Measurements from ENCODE around the gene BICRA. TPM values are rescaled to one million over a fixed set of nuclear protein-coding genes. Genes with fewer than 3 reads are reported as not detected.
"Not testable (repeated sequence)": the region's sequence is repeated elsewhere in the genome, so short reads cannot be mapped to it uniquely, and the experiment has no call there.

Gene BICRA
- total RNA-seq: 10 to 100 TPM; 32.1 to 34.8 TPM
- 7.9 to 13.3 reads per million in 2 donors for total RNA-seq

DNA sequence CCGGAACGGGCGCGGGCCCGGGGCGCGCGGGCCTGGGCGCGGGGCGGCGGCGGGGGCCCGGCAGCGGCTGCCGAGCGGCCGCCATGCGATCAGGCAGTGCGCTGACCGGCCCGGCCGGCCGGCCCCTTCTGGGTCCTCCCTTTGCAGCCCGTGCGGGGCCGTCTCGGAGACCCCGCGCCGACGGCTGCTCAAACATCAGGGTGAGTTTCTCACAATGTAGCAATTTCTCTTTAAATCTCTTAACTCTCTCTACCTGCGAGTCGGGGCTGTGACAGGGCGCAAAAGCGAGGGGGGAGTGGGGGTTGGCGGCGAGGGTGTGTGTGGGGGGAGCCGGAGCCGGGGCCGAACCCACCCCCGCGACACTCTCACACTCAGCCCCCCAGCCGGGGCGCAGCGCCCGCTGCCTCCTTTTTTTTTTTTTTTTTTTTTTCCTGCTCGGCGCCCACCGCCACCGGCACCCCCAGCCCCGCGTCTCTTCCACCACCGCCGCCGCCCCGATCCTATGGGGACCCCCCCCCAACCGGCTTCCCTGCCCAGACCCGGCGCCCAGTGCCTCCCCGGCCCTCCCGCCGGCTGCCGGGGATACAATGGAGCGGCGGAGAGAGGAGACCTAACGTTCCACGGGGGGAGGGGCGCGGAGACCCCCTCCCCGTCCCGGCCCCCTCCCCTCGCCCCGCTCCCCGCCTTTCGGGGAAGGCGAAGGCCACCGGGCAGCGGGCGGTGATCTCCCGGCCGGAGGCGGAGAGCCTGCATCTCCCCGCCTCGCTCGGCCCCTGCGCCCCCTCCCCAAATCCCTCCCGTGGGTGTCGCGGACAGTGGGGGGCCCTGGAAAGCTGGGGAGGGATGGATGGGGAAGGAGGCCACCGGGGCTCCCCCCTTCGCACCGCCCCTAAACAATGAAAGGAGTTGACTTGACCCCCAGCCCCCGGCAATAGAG, at the start of gene BICRA:
TSS of gene BICRA (plus strand) at position 166 of the 937 bp plus-strand sequence. CDS start 64,441 bp downstream, outside the sequence.
- ATAC-seq (peak; percentile 76), DNase-seq (peak; percentile 68 to 81 (median 70))
- H3K4me1 Mint-ChIP-seq: peaks cover 24% of the 10 kb centered on the region
- H3K36me3 Mint-ChIP-seq (ENCODE audit: low read depth): no peaks in the 10 kb centered on the region
- H3K4me3 Mint-ChIP-seq: peak within 1 kb of the TSS; percentile 93
- no peaks in the 10 kb centered on the region for H3K9me3 ChIP-seq (ENCODE audit: control insufficient read depth, low read length, poor library complexity, severe bottlenecking)
- H3K27ac Mint-ChIP-seq: peak within 1 kb of the TSS; percentile 41
- H3K27me3 Mint-ChIP-seq: no peaks in the 10 kb centered on the region

DNA sequence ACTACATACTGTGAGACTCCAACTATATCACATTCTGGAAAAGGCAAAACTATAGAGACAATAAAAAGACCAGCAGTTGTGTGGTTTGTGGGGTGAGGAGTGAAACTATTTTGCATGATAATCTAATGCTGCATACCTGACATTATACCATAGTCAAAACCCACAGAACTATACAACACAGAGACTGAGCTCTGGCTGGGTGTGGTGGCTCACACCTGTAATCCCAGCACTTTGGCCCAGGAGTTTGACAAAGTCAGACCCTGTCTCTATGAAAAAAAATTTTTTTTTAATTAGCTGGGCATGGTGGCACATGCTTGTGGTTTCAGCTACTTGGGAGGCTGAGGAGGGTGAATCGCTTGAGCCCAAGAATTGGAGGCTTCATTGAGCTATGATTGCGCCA, 47.9 kb upstream of the BICRA start:
- Mint-ChIP-seq H3K27me3 (no peaks in the 10 kb centered on the region), H3K36me3 (ENCODE audit: low read depth) (peaks cover 2% of the 10 kb centered on the region), H3K4me3 (no peak overlapping the region), H3K27ac (no peak overlapping the region), H3K4me1 (peaks cover 3% of the 10 kb centered on the region)
- ATAC-seq (no peak), DNase-seq (no peak)
- no peaks in the 10 kb centered on the region for H3K9me3 ChIP-seq (ENCODE audit: control insufficient read depth, low read length, poor library complexity, severe bottlenecking)

DNA sequence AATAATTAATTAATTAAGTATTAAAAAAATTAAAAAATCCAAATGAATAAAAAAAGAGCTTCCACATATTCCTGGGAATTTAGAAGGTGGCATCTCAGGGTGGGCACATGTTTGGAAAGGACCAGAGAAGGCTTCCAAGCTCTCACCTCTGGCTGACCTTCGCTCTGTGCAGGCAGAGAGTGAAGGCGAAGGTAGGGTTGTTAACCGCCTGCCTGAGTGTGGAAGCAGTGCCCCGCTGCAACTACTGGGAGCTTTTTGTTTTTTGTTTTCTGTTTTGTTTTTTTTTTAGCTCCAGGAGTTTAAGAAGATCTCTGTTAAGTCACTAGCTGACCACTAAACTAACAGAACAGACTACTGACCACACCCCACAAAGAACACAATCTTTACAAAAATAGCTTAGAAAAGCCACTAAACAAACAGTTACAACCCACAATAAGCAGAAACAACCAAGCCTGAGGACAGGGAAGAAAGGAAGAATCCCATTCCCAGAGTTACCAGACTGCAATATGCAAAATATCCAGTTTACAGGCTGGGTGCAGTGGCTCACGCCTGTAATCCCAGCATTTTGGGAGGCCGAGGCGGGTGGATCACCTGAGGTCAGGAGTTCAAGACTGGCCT, 47.4 kb upstream of the BICRA start:
- no peaks in the 10 kb centered on the region for H3K9me3 ChIP-seq (ENCODE audit: control insufficient read depth, low read length, poor library complexity, severe bottlenecking)
- Mint-ChIP-seq H3K4me3 (no peak overlapping the region), H3K4me1 (peaks cover 3% of the 10 kb centered on the region), H3K27ac (no peak overlapping the region), H3K27me3 (no peaks in the 10 kb centered on the region), H3K36me3 (ENCODE audit: low read depth) (peaks cover 2% of the 10 kb centered on the region)
- DNase-seq (no peak), ATAC-seq (no peak)

DNA sequence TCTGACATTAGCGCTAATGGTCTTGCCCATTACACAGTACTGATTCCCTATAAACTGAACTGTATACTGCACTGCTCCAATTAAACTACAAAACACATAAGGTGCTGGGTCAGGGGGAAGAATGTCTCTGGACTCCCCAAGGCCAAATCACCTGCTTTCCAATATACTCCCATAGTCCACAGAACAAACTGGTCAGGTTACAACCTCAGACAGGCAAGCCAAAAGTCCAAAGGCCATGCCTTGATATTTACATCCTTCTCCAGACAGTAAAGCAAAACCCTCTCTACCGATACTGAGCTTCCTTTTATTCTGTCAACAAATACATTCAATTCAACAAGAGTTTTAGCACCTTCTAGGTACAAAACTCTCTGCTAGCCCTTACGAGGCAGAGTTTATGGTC, 44.9 kb upstream of the BICRA start:
- no peak for ATAC-seq
- Mint-ChIP-seq H3K36me3 (ENCODE audit: low read depth) (peaks cover 2% of the 10 kb centered on the region), H3K4me1 (peaks cover 3% of the 10 kb centered on the region), H3K27me3 (no peaks in the 10 kb centered on the region), H3K4me3 (no peak overlapping the region), H3K27ac (no peak overlapping the region)
- DNase-seq: no peak
- H3K9me3 ChIP-seq (ENCODE audit: control insufficient read depth, low read length, poor library complexity, severe bottlenecking): no peaks in the 10 kb centered on the region

DNA sequence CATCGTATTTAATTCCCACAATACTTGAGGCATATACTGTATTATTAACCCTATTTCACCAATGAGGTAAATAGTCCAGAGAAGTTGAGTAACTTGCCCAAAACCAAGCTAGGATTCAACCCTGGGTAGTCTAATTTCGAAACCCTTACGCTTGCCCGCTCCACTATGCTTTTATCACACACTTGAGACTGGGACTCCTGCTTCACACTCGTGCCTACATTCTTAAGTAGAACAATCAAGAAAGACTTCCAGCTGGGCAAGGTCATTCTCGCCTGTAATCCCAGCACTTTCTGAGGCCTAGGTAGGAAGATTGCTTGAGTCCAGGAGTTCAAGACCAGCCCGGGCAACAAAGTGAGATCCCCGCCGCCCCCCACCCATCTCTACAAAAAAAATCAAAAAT, 39.6 kb upstream of the BICRA start:
- Mint-ChIP-seq H3K27me3 (no peaks in the 10 kb centered on the region), H3K36me3 (ENCODE audit: low read depth) (no peaks in the 10 kb centered on the region), H3K4me1 (peaks cover 6% of the 10 kb centered on the region), H3K27ac (no peak overlapping the region), H3K4me3 (no peak overlapping the region)
- DNase-seq (no peak), ATAC-seq (no peak)
- no peaks in the 10 kb centered on the region for H3K9me3 ChIP-seq (ENCODE audit: control insufficient read depth, low read length, poor library complexity, severe bottlenecking)

DNA sequence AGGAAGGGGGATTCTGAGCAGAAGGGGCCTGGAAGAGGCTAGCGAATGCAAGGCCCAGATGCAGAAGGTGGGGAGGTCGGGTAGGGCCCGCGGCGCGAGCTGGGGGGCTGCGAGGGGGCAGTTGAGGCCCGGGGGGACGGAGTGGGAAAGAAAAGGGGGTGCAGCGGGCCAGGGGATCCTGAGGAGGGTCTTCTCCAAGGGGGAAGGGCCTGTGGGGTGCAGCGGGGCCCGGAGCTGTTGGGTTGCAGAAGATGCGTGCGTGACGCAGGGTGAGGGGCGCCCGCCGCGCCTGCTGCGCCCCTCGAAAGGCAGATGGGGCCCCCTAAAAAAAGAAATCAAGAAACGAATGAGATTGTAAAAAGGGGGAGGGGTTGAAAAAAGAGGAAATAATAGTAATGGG, 36.3 kb upstream of the BICRA start:
- peaks cover 23% of the 10 kb centered on the region for H3K4me1 Mint-ChIP-seq
- H3K9me3 ChIP-seq (ENCODE audit: control insufficient read depth, low read length, poor library complexity, severe bottlenecking): no peaks in the 10 kb centered on the region
- H3K27ac Mint-ChIP-seq: peak overlapping the region; percentile 82
- H3K27me3 Mint-ChIP-seq: no peaks in the 10 kb centered on the region
- ATAC-seq (no peak), DNase-seq (no peak)
- no peaks in the 10 kb centered on the region for H3K36me3 Mint-ChIP-seq (ENCODE audit: low read depth)
- peak overlapping the region; percentile 66 for H3K4me3 Mint-ChIP-seq

DNA sequence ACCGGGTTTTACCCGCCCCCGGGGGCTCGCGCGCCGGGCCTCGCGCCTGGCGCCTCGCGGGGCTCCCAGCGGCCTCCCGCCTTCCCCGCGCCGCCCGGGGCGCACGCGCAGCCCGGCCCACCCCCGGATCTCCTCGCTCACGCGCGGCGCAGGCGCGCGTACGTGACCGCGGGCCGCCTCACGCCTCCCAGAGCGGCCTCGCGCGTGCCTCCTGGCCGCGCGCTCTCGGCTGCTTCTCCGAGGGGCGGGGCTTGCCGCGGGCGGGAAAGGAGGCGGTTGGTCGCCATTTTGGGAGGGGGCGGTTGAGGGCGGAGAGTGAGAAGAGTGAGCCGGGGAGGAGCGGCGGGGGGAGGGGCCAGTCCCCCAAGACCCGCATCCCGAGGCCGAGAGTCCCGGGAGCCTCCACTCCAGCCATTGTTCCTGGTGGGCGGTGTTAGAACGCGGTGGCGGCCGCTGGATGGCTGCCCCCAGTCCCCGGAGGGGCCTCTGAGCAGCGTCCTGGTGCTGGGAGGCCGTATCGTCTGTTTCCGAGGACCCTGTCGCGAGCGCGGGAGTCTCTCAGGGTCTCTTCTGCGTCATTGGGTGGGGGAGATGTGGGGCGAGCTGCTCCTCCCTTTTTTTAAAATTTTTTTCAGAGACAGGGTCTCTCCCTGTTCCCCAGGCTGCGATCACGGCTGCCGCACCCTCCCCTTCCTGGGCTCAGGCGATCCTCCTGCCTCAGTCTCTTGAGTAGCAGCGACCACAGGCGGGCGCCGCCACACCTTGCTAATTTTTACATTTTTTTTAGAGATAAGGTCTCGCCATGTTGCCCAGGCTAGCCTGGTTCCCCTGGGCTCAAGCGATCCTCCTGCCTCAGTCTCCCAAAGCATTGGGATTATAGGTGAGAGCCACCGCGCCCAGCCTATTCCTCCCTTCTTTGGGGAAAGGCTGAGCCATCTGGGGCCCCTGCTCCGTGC, 35.6 kb upstream of the BICRA start, which contains the start of gene ZNF541:
TSS of gene ZNF541 (minus strand) at position 78 of the 956 bp plus-strand sequence. CDS start 17,292 bp downstream, outside the sequence.
- DNase-seq (peak; percentile 80 to 86 (median 84)), ATAC-seq (peak; percentile 90)
- H3K27me3 Mint-ChIP-seq: no peaks in the 10 kb centered on the region
- H3K36me3 Mint-ChIP-seq (ENCODE audit: low read depth): no peaks in the 10 kb centered on the region
- H3K9me3 ChIP-seq (ENCODE audit: control insufficient read depth, low read length, poor library complexity, severe bottlenecking): no peaks in the 10 kb centered on the region
- peaks cover 28% of the 10 kb centered on the region for H3K4me1 Mint-ChIP-seq
- peak within 1 kb of the TSS; percentile 81 for H3K4me3 Mint-ChIP-seq
- peak within 1 kb of the TSS; percentile 82 for H3K27ac Mint-ChIP-seq

DNA sequence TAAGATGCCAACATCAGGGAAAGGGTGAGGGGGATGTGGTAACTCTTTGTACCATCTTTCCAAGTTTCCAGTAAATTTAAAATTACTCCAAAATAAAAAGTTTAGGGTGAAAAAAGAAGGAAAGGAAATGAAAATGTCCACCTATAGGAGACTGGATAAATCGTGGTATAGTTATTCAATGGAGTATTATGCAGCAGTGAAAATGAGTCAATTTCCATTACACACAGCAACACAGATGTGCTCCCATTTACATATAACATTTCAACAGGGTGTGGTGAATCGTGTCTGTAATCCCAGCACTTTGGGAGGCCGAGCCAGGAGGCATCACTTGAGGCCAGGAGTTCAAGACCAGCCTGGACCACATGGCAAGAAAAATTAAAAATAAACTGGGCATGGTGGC, 28.5 kb upstream of the BICRA start:
- Mint-ChIP-seq H3K27me3 (no peaks in the 10 kb centered on the region), H3K27ac (no peak overlapping the region), H3K4me1 (peaks cover 45% of the 10 kb centered on the region), H3K4me3 (no peak overlapping the region), H3K36me3 (ENCODE audit: low read depth) (peaks cover 2% of the 10 kb centered on the region)
- DNase-seq (no peak), ATAC-seq (no peak)
- H3K9me3 ChIP-seq (ENCODE audit: control insufficient read depth, low read length, poor library complexity, severe bottlenecking): no peaks in the 10 kb centered on the region

DNA sequence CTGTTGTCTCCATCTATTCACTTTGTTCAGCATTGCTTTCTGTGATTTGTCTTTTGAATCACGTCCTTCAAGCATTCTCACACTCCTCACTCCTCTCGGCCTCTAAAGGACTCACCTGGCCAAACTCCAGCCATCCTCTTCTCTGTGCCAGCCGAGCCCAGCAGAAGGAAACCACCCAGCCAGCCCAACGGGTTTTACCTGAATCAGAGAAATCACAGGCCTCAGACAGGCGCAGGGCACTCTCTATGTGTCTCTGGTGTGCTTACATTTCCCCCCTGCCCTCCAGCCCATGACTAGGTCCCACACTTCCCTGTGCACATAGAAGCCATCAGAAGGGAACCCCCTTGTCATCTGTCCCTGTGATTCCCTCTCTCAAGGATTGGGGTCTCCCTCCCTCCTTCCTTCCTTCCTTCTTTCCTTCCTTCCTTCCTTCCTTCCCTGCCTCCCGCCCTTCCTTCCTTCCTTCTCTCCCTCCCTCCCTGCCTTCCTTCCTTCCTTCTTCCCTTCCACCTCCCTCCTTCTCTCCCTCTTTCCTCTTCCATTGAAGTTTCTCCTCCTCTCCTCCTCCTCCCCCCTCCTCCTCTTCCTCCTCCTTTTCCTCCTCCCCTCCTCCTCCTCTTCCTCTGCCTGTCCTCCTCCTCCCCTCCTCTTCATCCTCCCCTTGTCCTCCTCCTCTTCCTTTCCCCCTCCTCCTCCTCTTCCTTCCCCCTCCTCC, 27.2 kb upstream of the BICRA start:
- no peak for ATAC-seq
- Mint-ChIP-seq H3K4me1 (peaks cover 37% of the 10 kb centered on the region), H3K4me3 (peak overlapping the region; percentile 90)

DNA sequence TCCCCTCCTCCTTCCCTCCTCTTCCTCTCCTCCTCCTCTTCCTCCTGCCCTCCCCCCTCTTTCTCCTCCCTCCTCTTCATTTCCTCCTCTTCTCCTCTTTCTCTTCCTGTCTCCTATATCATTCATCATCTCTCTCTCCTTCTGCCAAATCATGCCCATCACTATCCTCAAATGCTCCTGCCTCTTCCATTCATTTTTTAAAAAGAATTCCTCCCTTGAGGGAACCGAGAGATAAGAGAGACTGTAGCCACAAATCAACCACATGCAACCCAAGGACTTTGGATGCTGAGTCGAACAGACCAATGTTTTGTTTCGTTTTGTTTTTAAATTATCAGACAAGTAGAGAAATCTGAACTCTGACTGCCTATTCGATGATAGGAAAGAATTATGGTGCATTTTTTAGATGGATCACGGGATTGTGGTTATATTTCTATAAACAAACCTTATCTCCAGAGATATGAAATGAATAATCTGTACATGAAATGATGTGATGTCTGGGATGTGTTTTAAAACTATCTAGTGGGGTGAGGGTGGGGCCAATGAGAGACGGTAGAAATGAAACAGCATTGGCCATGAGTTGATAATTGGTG, 26.5 kb upstream of the BICRA start:
- peaks cover 31% of the 10 kb centered on the region for H3K4me1 Mint-ChIP-seq
- DNase-seq: no peak

More for the DNA sequence above, 27.2 kb upstream of the BICRA start:
- H3K36me3 Mint-ChIP-seq (ENCODE audit: low read depth): peaks cover 2% of the 10 kb centered on the region
- H3K27me3 Mint-ChIP-seq: no peaks in the 10 kb centered on the region
- no peaks in the 10 kb centered on the region for H3K9me3 ChIP-seq (ENCODE audit: control insufficient read depth, low read length, poor library complexity, severe bottlenecking)
- no peak for DNase-seq
- H3K27ac Mint-ChIP-seq: peak overlapping the region; percentile 86

DNA sequence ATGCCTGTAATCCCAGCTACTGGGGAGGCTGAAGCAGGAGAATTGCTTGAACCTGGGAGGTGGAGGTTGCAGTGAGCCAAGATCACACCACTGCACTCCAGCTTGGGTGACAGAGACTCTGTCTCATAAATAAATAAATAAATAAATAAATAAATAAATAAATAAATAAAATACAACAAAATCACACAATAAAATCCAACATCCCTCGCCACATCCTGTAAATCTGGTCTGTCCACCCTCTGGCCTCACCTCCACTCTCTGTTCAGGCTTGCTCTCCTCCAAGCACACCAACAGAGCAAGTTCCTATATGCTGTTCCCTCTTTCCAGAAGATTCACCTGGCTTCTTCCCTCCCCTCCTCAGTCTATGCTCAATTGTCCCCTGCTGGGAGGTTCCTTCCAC, 25.8 kb upstream of the BICRA start:
- not testable (repeated sequence) for DNase-seq; H3K4me3 Mint-ChIP-seq; H3K9me3 ChIP-seq (ENCODE audit: control insufficient read depth, low read length, poor library complexity, severe bottlenecking); H3K36me3 Mint-ChIP-seq (ENCODE audit: low read depth); H3K27me3 Mint-ChIP-seq; ATAC-seq
- H3K4me1 Mint-ChIP-seq: peaks cover 25% of the 10 kb centered on the region
- H3K27ac Mint-ChIP-seq: peak overlapping the region; percentile 86

More for the DNA sequence above, 26.5 kb upstream of the BICRA start:
- no peak for ATAC-seq
- peaks cover 2% of the 10 kb centered on the region for H3K36me3 Mint-ChIP-seq (ENCODE audit: low read depth)
- H3K4me3 Mint-ChIP-seq: peak overlapping the region; percentile 90
- H3K27ac Mint-ChIP-seq: peak overlapping the region; percentile 86
- no peaks in the 10 kb centered on the region for H3K27me3 Mint-ChIP-seq
- no peaks in the 10 kb centered on the region for H3K9me3 ChIP-seq (ENCODE audit: control insufficient read depth, low read length, poor library complexity, severe bottlenecking)

DNA sequence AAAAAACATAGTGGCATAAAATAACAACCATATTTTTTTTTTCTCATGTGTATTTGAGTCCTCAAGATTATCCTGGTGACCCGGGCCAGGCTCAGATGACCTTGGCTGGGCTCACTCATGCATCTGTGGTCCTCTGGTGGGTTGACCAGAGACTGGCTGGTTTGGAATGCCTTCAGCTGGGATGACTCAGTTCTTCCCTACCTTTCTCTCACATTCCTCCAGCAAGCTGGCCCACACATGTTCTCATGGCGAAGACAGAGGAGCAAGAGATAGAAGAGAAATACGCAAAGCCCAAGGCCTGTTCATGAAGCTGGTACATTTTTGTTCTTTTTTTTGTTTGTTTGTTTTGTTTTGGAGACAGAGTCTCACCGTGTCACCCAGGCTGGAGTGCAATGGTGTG, 21.6 kb upstream of the BICRA start:
- DNase-seq: no peak
- H3K36me3 Mint-ChIP-seq (ENCODE audit: low read depth): no peaks in the 10 kb centered on the region

More for the DNA sequence above, 21.6 kb upstream of the BICRA start:
- H3K27me3 Mint-ChIP-seq: no peaks in the 10 kb centered on the region
- H3K4me1 Mint-ChIP-seq: peaks cover 8% of the 10 kb centered on the region
- ATAC-seq: no peak
- no peak overlapping the region for H3K27ac Mint-ChIP-seq
- no peaks in the 10 kb centered on the region for H3K9me3 ChIP-seq (ENCODE audit: control insufficient read depth, low read length, poor library complexity, severe bottlenecking)
- H3K4me3 Mint-ChIP-seq: no peak overlapping the region

Data from T-helper 17 cell (primary cell).